GM21526 (cell line): Measurements from ENCODE around the gene CCAR1.
"Not testable (repeated sequence)": the region's sequence is repeated elsewhere in the genome, so short reads cannot be mapped to it uniquely, and the experiment has no call there.

Experiments used
- ATAC-seq: cut with Tn5 transposase; IDR thresholded peaks from one replicate; pipeline ENCODE4 v1.9.1; 2021; ENCODE audit warnings: moderate library complexity; ENCODE audit not compliant: unreplicated experiment, low FRiP score

Gene CCAR1

GRCh38 chr10:68826764-68827591 lies 105.9 kb downstream of the CCAR1 start, which contains the start of gene STOX1:
Gene STOX1 (plus strand): TSS chr10:68827531. CDS start chr10:68827624, 93 bp downstream.
- ATAC-seq: peak; percentile 52

- peak; percentile 34 for ATAC-seq
These were observed 106.5 kb downstream of the CCAR1 start for GRCh38 chr10:68827592-68827959.

- peak; percentile 41 for ATAC-seq
These were observed 107.1 kb downstream of the CCAR1 start for GRCh38 chr10:68828083-68828601.

- no peak for ATAC-seq
These were observed 107.8 kb downstream of the CCAR1 start for GRCh38 chr10:68828833-68829232.

GRCh38 chr10:68829521-68829920 lies 108.5 kb downstream of the CCAR1 start:
- ATAC-seq: no peak

GRCh38 chr10:68829952-68830351 lies 108.9 kb downstream of the CCAR1 start:
- ATAC-seq: no peak

GRCh38 chr10:68831961-68832455 lies 111.0 kb downstream of the CCAR1 start:
- ATAC-seq: no peak

GRCh38 chr10:68832601-68833000 lies 111.6 kb downstream of the CCAR1 start:
- ATAC-seq: no peak

GRCh38 chr10:68837626-68838322 lies 116.7 kb downstream of the CCAR1 start:
- ATAC-seq: no peak

GRCh38 chr10:68840650-68841049 lies 119.6 kb downstream of the CCAR1 start:
- not testable (repeated sequence) for ATAC-seq
